GM18870 (cell line): ENCODE data around the gene AHRR.
"Not testable (repeated sequence)": the region's sequence is repeated elsewhere in the genome, so short reads cannot be mapped to it uniquely, and the experiment has no call there.

Experiments used
- ATAC-seq: cut with Tn5 transposase; IDR thresholded peaks from one replicate; pipeline ENCODE4 v1.9.1; 2021; ENCODE audit warnings: moderate library complexity; ENCODE audit not compliant: unreplicated experiment

Gene AHRR

DNA sequence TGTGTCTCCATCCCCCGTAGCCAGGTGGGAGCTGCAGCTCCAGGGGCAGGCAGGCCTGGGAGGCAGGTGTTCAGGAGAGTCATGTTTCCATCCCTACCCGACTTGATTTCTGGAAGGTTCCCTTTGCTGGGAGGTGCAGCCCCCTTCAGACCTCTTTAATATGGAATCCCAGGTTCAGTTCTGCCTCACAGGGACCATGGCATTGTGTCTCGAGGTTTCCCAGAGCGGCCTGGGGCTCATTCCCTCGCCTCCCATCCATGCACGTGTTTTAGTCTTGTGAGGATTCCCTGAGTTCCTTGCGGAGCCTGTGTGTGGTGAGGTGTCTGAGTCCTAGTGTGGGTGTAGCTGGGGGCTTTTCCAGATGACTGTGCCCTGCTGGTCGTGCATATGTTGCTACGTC, 16.5 kb upstream of the AHRR start:
- no peak for ATAC-seq

DNA sequence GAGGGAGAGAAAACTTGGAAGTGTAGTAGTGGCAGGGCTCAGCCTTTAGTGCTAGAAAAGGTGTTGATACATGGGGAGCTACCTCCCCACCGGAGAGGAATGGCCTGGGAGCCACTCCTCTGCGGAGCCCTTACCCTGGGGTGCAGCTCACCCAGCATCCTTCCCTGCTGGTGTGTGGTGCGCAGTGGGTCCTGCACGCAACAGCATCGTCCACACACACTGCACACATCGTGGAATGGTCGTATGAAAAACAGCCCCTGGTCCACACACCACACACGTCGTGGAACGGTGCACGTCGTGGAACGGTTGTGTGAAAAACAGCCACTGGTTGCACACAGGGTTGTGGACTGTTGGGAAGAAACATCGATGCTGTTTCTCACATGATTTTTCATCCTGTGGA, 16.1 kb upstream of the AHRR start:
- no peak for ATAC-seq

DNA sequence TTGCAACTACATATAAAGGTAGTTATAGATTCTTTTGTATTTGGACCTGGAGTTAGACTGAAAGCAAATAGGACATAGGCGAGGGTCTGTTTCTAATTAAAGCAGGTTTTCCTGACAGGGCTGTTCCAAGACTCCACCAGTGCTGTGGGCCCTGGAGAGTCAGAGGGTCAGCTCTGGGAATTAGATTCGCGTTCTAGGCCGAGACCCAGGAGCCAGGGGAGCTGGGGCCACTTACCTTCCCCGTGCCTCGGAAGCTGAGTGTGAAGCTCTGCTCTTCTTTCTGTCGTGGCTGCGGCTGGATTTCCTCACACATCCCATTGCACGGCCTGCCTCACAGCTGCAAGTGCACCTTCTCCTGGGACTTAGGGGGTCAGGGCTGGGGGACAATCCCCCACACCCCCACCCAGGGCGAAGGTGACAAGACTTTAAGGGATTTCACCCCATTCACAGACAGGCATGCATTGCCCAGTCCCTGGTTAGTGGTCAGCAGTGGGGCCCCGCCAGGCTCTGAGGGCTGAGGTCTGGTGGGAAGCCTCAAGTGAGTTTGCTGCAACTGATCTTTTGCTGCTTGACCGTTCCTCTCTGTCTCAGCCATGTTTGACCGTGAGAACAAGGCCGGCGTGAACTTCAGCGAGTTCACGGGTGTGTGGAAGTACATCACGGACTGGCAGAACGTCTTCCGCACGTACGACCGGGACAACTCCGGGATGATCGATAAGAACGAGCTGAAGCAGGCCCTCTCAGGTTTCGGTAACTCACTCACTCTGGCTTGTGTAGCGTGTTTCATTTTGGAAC, 15.3 kb upstream of the AHRR start:
- ATAC-seq: no peak

DNA sequence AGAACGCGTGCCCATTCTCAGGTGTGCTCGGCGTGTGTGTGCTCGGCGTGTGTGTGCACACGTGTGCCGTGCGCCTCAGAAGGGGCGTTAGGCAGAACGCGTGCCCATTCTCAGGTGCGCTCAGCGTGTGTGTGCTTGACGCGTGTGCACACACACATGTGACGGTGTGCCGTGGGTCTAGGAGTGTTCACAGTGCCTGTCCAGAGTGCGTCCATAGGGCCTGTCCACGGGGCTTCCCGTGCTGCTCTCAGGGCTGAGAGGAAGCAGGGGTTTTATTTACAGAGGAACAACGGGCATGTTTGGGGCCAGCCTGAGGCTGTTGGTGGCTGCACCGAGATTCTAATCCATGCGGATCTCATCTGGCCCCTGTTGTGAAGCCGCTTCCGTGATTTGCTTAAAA, 14.2 kb upstream of the AHRR start:
- ATAC-seq: no peak

GRCh38 chr5:307794-308579, 13.5 kb upstream of the AHRR start:
- no peak for ATAC-seq

- no peak for ATAC-seq
Observed at GRCh38 chr5:308672-309271, 12.7 kb upstream of the AHRR start.

- not testable (repeated sequence) for ATAC-seq
Observed at GRCh38 chr5:309831-310230, 11.7 kb upstream of the AHRR start.

DNA sequence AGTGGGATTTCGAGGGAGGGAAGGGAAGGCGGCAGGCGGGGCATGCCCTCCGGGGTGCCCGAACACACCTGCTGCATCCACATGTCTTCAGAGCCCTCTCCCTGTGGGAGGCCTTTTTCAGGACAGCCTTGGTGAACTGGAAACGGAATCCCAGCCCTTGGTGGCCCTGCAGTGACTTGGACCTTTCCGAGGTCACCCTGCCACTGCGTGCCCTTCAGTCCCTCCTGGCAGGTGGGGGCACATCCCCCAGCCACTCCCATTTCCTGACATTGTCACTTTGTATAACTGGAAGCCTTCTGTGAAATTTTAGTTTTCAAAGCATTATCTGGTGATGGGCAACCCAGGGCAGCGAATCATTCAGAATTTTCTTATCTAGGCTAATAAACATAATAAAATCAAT, 11.0 kb upstream of the AHRR start:
- ATAC-seq: no peak

DNA sequence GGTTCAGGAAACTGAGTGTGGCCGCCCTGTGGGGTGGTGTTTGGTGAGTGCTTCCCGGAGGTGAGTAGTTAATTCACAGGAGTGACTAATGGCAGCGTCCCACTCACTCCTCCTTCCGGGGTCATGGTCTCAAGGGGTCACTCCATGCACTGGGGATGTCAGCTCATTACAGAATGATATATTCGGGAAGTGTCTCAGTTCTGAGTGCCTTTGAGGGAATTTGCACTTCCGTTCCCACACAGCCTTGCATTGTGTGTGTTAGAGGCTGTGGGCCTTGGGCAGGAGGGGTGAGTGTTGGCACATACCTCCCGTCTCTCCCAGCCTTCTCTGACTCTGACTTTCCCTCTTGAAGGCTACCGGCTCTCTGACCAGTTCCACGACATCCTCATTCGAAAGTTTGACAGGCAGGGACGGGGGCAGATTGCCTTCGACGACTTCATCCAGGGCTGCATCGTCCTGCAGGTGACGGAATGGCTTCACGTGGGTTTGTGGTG, 10.5 kb upstream of the AHRR start:
- ATAC-seq: no peak

- no peak for ATAC-seq
Observed at GRCh38 chr5:311963-312362, 9.6 kb upstream of the AHRR start.

- no peak for ATAC-seq
Observed at GRCh38 chr5:312845-313244, 8.7 kb upstream of the AHRR start.

GRCh38 chr5:313265-313664, 8.2 kb upstream of the AHRR start:
- ATAC-seq: no peak

GRCh38 chr5:313806-314376, 7.6 kb upstream of the AHRR start:
- ATAC-seq: no peak

GRCh38 chr5:314676-315487, 6.6 kb upstream of the AHRR start:
- ATAC-seq: no peak

DNA sequence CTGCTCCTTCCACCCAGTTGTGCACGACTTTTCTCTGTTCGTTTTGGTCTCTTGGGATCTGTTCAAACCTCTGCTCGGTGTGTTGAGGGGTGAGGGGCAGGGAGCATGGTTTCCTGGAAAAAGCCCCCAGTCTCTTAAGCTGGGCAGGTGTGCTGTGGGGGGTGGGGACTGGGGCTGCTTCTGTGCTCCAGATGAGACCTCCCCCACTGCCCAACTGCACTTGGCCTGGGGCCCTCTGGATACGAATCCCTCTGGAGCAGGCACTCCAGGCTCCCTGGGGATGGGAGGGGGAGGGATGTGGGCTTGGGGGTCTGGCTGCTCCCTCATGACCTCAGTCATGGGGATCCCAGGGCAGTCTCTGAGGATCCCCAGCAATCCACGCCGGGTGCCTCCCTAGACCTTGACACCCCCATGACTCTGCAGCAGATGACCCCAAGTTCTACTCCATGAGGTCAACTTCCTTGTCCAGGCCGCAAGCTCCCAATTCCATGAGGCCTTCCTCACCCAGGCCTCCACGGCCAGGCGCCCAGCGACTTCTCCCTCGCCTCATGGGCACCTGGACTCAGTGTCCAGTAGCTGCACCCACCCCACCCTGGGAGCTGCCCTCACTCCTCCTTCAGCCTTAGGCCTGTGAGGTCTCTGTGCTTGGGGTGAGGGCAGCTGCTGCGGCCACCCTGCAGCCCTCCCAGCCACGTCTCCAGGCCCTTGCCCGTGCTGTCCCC, 5.9 kb upstream of the AHRR start:
- ATAC-seq: no peak

- no peak for ATAC-seq
Observed at GRCh38 chr5:316210-317085, 5.1 kb upstream of the AHRR start.

DNA sequence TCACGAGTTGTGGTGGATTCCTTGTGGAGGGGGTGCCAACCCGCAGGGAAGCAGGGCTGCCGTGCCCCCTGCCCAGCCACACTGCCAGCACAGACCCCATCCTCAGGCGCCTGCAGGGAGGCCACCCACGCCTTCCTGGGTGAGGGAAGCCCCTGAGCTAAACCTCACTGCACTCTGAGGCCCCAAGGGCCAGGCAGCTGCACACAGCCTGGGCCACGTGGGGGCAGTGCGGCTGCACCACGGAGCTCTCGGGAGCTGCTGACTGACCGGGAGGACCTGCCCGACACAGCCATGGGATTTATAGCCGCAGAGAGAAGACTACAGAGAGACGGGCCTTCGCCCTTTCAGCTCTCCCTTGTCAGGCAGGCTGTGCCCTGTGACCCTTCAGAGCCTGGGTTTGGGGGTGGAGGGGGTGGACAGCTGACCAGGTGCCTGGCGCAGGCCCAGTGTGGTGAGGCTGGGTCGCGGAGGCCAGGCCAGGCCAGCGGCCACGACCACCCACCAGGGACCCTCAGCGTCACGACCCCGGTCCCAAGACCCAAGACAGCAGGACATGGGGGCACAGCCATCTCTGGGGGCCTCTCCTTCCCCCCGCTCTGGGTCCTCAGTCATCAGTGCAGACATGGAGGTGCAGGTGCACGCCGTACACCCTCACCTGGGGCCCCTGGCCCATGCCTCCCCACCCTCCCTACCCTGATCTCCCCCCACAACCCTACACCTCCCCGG, 4.3 kb upstream of the AHRR start:
- ATAC-seq: peak; percentile 73

DNA sequence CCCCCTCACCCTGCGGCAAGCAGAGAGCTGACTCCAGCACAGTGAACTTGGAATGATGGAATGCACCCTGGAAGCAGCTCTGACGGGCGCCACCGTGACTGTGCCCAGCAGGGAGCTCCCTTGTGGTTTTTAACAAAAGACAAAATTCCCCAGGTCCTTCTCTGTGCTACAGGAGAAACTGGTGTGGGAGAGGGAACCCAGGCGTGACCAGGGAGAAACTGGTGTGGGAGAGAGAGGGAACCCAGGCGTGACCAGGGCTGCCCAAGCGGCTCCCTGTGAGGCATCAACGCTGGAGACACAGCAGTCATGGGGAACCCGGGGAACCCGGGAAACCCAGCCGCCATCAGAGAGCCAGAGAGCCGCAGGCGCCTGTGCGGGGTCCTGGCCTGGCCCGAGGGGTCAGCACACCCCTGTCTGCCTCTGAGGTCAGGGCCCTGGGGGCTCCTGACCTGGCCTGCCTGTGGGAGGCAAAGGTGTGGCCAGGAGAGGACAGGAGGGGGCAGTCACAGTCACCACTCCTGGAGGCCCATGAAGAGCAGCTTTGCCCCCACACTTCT, 3.1 kb upstream of the AHRR start:
- ATAC-seq: no peak
